Pericardium fibroblast (primary cell): Measurements from ENCODE around the gene MC1R. TPM values are rescaled to one million over a fixed set of nuclear protein-coding genes. Genes with fewer than 3 reads are reported as not detected.

Source experiments
- total RNA-seq: library from RNA; depleted of rRNA; stranded (reverse); fragments of >200 nt; gene quantifications from 2 replicates; pipeline ENCODE4 v1.2.3, GENCODE V29; 2015

Gene MC1R
- total RNA-seq: 3.6 and 5.4 TPM in 2 replicates

GRCh38 chr16:89918453-89919347 is at the start of gene MC1R:
MC1R (plus strand) TSS chr16:89918862; CDS start chr16:89919259, 397 bp downstream.

GRCh38 chr16:89873109-89873971 is 45.3 kb upstream of the MC1R start, which contains the start of gene TCF25:
TCF25 (plus strand) TSS chr16:89873592; CDS start chr16:89873668, 76 bp downstream.

GRCh38 chr16:89922884-89923639 is 4.4 kb downstream of the MC1R start, which contains the start of gene TUBB3:
TUBB3 (plus strand) TSS chr16:89923342; CDS start chr16:89923402, 60 bp downstream.

Other genes starting within 250 kb of the MC1R start
- gene CDK10, start 232.2 kb upstream of the MC1R start, total RNA-seq: 41.0 and 45.5 TPM in 2 replicates
- 10.3 and 19.4 TPM in 2 replicates for gene SPATA2L, start 217.2 kb upstream of the MC1R start, total RNA-seq
- gene VPS9D1, start 198.0 kb upstream of the MC1R start, total RNA-seq: 7.8 and 12.0 TPM in 2 replicates
- gene ZNF276, start 197.3 kb upstream of the MC1R start, total RNA-seq: 14.0 and 16.8 TPM in 2 replicates
- 2.3 and 2.8 TPM in 2 replicates for gene FANCA, start 102.2 kb upstream of the MC1R start, total RNA-seq
- gene SPIRE2, start 90.4 kb upstream of the MC1R start, total RNA-seq: 3.2 and 3.5 TPM in 2 replicates
- 164 and 191 TPM in 2 replicates for gene TCF25, start 45.3 kb upstream of the MC1R start, total RNA-seq
- 110 and 125 TPM in 2 replicates for gene TUBB3, start 4.5 kb downstream of the MC1R start, total RNA-seq
- gene DEF8, start 29.9 kb downstream of the MC1R start, total RNA-seq: 73.5 and 85.8 TPM in 2 replicates
- under 0.01 and 0.34 TPM in 2 replicates for gene DBNDD1, start 100.6 kb downstream of the MC1R start, total RNA-seq
- gene PRDM7, start 158.5 kb downstream of the MC1R start, total RNA-seq: not detected in 2 replicates